ENCODE results near the gene RNH1. TPM values are rescaled to one million over a fixed set of nuclear protein-coding genes. Genes with fewer than 3 reads are reported as not detected.

RNH1 gene
- total RNA-seq, 2 experiments from 2014 or later: 131 to 132 TPM

- Mint-ChIP-seq H3K27ac (no peak overlapping the region), H3K36me3 (ENCODE audit: low read depth) (no peaks in the 10 kb centered on the region), H3K27me3 (no peaks in the 10 kb centered on the region), H3K4me1 (ENCODE audit: low read depth) (no peaks in the 10 kb centered on the region), H3K4me3 (no peak overlapping the region), H3K9me3 (no peaks in the 10 kb centered on the region)
- ChIA-PET CTCF (no interaction called here), POLR2A (no interaction called here)
- ATAC-seq (ENCODE audit: poor library complexity): no peak
- intact Hi-C loops (cut with DNase I, micrococcal nuclease): no loop called here
- no peaks in the 10 kb centered on the region for H3K27me3 ChIP-seq (ENCODE audit: control insufficient read depth in 1 of 2, insufficient read depth in 2 of 2, low read length in 2 of 2)
- DNase-seq: no peak
- no peaks in the 10 kb centered on the region for H3K9me3 ChIP-seq (ENCODE audit: control insufficient read depth in 1 of 2, insufficient read depth in 1 of 2, low read length in 2 of 2)
- H3K27ac ChIP-seq (ENCODE audit: low read depth in 1 of 2, low read length in 2 of 2): no peak overlapping the region
- TF ChIP-seq, protein P1, sequence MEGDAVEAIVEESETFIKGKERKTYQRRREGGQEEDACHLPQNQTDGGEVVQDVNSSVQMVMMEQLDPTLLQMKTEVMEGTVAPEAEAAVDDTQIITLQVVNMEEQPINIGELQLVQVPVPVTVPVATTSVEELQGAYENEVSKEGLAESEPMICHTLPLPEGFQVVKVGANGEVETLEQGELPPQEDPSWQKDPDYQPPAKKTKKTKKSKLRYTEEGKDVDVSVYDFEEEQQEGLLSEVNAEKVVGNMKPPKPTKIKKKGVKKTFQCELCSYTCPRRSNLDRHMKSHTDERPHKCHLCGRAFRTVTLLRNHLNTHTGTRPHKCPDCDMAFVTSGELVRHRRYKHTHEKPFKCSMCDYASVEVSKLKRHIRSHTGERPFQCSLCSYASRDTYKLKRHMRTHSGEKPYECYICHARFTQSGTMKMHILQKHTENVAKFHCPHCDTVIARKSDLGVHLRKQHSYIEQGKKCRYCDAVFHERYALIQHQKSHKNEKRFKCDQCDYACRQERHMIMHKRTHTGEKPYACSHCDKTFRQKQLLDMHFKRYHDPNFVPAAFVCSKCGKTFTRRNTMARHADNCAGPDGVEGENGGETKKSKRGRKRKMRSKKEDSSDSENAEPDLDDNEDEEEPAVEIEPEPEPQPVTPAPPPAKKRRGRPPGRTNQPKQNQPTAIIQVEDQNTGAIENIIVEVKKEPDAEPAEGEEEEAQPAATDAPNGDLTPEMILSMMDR (IDR thresholded peaks at IDR 0.05): no peak
- H3K36me3 ChIP-seq (ENCODE audit: insufficient read depth, low read length): peaks cover 2% of the 10 kb centered on the region
- no peak overlapping the region for H3K4me3 ChIP-seq (ENCODE audit: low read length)
- H3K4me1 ChIP-seq (ENCODE audit: insufficient read depth, low read length): no peaks in the 10 kb centered on the region
Measured at GRCh38 chr11:526192-526591, 19.1 kb upstream of the RNH1 start.

- H3K4me1 Mint-ChIP-seq (ENCODE audit: low read depth): peaks cover 4% of the 10 kb centered on the region
Measured at GRCh38 chr11:521177-521688, 14.2 kb upstream of the RNH1 start.

GRCh38 chr11:520428-521176 lies 13.6 kb upstream of the RNH1 start:
- TF ChIP-seq, protein P1 (IDR thresholded peaks at IDR 0.05): no peak
- no peaks in the 10 kb centered on the region for H3K27me3 ChIP-seq (ENCODE audit: control insufficient read depth in 1 of 2, insufficient read depth in 2 of 2, low read length in 2 of 2)
- H3K27ac Mint-ChIP-seq: no peak overlapping the region
- H3K4me3 Mint-ChIP-seq: peak overlapping the region; percentile 20
- H3K36me3 Mint-ChIP-seq (ENCODE audit: low read depth): no peaks in the 10 kb centered on the region
- no peaks in the 10 kb centered on the region for H3K27me3 Mint-ChIP-seq
- DNase-seq (no peak), ATAC-seq (ENCODE audit: poor library complexity) (no peak)
- no peak overlapping the region for H3K4me3 ChIP-seq (ENCODE audit: low read length)
- no peak overlapping the region for H3K27ac ChIP-seq (ENCODE audit: low read depth in 1 of 2, low read length in 2 of 2)
- H3K36me3 ChIP-seq (ENCODE audit: insufficient read depth, low read length): no peaks in the 10 kb centered on the region
- H3K9me3 ChIP-seq (ENCODE audit: control insufficient read depth in 1 of 2, insufficient read depth in 1 of 2, low read length in 2 of 2): peaks cover 6 to 16% of the 10 kb centered on the region in 2 experiments
- peaks cover 8% of the 10 kb centered on the region for H3K4me1 ChIP-seq (ENCODE audit: insufficient read depth, low read length)
- intact Hi-C loops (cut with DNase I, micrococcal nuclease): no loop called here
- CTCF ChIA-PET: interaction anchor here (0.6 kb wide), 1 partner anchor 254 kb away, joined by 3 read pairs; no protein-coding TSS in a partner anchor
- H3K4me1 Mint-ChIP-seq (ENCODE audit: low read depth): peaks cover 4% of the 10 kb centered on the region
- POLR2A ChIA-PET: interaction anchor here (0.9 kb wide), 1 partner anchor 14 kb away, joined by 4 read pairs; no protein-coding TSS in a partner anchor
- peaks cover 2% of the 10 kb centered on the region for H3K9me3 Mint-ChIP-seq

More at GRCh38 chr11:521177-521688, 14.2 kb upstream of the RNH1 start:
- TF ChIP-seq, protein P1 (IDR thresholded peaks at IDR 0.05): no peak
- ATAC-seq (ENCODE audit: poor library complexity) (no peak), DNase-seq (no peak)
- Histone ChIP-seq H3K4me1 (ENCODE audit: insufficient read depth, low read length) (peaks cover 8% of the 10 kb centered on the region), H3K9me3 (ENCODE audit: control insufficient read depth in 1 of 2, insufficient read depth in 1 of 2, low read length in 2 of 2) (peaks cover 6 to 14% of the 10 kb centered on the region in 2 experiments), H3K36me3 (ENCODE audit: insufficient read depth, low read length) (no peaks in the 10 kb centered on the region), H3K4me3 (ENCODE audit: low read length) (no peak overlapping the region), H3K27ac (ENCODE audit: low read depth in 1 of 2, low read length in 2 of 2) (no peak overlapping the region), H3K27me3 (ENCODE audit: control insufficient read depth in 1 of 2, insufficient read depth in 2 of 2, low read length in 2 of 2) (no peaks in the 10 kb centered on the region)
- H3K27ac Mint-ChIP-seq: no peak overlapping the region
- intact Hi-C loops (cut with DNase I, micrococcal nuclease): no loop called here
- ChIA-PET POLR2A (interaction anchor here (0.9 kb wide), 1 partner anchor 15 kb away, joined by 4 read pairs; no protein-coding TSS in a partner anchor), CTCF (no interaction called here)
- H3K4me3 Mint-ChIP-seq: no peak overlapping the region
- peaks cover 2% of the 10 kb centered on the region for H3K9me3 Mint-ChIP-seq
- H3K36me3 Mint-ChIP-seq (ENCODE audit: low read depth): no peaks in the 10 kb centered on the region
- H3K27me3 Mint-ChIP-seq: no peaks in the 10 kb centered on the region
